CD4-positive, alpha-beta T cell treated with Interleukin-10 for 1 hour (primary cell): Measurements from ENCODE around the gene FUZ.
"Not testable (repeated sequence)": the region's sequence is repeated elsewhere in the genome, so short reads cannot be mapped to it uniquely, and the experiment has no call there.

Source experiments
- DNase-seq: peaks from one replicate; pipeline ENCODE4 v3.0.0-alpha.2; 2020

FUZ gene

DNA sequence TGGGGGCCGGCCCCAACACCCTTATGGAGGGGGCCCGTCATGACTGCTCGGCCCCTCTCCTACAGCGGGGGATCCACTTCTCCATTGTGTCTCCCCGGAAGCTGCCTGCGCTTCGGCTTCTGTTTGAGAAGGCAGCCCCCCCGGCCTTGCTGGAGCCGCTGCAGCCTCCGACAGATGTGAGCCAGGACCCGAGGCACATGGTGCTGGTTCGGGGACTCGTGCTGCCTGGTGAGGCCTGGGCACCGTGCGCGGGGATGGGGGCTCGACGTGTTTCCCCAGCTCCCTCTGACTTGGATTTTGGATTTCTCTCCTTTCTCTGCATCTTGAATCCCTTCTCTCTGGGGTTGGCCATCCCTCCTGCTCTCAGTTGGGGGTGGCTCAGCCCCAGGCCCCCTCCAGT, 16.6 kb upstream of the FUZ start:
- no peak for DNase-seq

DNA sequence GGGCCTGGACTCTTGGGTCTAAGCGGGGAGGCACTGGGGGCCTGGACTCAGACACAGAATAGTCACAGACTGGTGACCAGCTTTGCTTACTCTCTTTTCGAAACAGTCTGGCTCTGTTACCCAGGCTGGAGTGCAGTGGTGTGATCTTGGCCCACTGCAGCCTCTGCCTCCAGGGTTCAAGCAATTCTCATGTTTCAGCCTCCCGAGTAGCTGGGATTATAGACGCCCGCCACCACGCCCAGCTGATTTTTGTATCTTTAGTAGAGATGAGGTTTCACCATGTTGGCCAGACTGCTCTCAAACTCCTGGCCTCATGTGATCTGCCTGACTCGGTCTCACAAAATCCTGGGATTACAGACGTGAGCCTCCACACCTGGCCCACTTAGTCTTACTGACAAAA, 16.1 kb upstream of the FUZ start:
- DNase-seq, result no peak

DNA sequence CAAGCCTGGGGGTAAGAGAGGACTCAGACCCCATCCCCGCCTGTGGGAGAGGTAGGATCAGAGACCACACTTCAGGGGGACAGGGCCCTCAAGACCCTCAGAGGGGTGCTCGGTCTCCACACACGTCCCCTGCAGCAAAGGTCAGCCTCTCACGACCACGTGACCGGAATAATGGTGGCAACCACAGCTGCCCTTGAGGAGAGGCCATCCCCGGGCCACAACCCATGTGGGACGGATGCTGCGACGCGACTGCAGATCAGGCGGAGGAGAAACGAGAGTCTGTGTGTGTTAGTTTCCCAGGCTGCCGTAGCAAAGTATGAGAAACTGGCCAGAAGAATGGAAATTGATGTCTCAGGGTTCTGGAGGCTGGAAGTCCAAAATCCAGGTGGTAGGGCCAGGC, 13.9 kb upstream of the FUZ start:
- DNase-seq, result no peak

DNA sequence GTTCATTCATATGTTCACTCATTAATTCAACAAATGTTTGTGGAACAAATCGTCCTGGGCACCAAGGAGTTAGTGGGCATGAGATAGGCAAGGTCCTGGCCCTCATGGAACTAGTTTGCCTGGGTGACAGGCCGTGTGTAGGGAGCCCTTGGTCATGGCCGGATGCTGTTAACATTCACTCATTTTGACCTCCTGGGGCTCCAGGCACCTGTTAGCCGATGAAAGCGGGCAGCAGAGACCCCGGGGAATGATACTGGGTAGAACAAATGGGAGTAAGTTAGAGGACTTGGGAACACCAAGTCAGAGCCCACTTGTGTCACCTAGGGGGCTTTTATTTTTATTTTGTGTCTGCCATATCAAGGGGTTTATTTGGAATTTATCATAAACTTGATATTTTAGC, 11.6 kb upstream of the FUZ start:
- DNase-seq, result no peak

DNA sequence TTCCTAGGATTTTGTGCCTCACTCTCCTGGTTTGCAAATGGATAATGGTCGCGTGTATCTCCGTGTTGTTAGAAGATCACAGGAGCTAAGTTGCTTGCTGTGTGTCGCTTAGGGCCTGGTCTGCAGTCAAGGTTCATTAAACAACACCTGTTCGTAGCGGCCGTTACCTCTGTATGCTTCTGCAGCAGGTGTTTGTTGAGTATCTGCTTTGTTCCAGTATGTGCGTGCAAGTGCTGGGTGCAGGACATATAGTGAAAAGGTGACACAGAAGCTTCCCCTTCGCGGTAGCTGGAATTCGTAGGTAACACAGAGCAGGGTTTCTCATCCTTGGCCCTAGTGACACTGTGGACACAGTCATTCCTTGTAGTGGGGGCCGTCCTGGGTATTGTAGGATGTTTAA, 10.4 kb upstream of the FUZ start:
- no peak for DNase-seq

DNA sequence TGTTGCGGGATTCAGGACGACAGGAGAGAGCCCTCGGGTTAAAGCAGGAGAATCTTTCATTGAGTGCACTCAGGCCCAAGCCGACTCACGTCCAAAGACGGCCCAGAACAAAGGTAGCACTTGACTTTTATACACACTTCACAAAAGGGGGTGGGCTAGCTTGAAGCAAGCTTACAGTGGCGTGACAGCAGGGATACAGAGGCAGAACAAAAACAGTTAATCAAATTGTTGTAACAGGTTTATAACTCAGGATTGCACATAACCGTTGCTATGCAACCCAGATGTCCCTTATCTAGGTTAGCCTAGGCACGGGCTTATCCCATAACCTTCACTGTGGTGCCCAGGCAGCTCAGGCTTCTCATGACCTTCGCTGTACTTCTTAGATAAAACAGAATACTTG, 7.0 kb upstream of the FUZ start:
- no peak for DNase-seq

DNA sequence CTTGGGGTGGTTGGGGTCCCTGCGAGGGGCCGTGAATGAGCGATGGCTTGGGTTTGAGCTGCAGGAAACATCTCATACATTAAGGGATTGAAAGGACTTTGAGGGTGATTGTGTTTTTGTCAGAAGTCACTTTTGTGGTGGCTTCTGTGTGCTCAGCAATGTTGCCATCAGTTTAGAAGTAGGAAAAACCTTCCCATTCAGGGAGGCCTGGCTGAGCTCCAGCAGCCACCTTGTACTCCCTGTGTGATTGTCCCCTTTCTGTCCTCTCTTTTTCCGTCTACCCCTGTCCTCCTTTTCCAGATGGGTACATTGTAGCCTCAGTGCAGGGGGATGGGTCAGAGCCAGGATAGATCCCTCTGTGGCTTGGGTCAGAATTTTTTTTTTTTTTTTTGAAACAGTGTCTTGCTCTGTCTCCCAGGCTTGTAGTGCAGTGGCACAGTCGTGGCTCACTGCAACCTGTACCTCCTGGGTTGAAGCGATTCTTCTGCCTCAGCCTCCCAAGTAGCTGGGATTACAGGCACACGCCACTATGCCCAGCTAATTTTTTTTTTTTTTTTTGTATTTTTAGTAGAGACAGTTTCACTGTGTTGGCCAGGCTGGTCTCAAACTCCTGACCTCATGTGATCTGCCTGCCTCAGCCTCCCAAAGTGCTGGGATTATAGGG, 6.5 kb upstream of the FUZ start:
- DNase-seq, result not testable (repeated sequence)

DNA sequence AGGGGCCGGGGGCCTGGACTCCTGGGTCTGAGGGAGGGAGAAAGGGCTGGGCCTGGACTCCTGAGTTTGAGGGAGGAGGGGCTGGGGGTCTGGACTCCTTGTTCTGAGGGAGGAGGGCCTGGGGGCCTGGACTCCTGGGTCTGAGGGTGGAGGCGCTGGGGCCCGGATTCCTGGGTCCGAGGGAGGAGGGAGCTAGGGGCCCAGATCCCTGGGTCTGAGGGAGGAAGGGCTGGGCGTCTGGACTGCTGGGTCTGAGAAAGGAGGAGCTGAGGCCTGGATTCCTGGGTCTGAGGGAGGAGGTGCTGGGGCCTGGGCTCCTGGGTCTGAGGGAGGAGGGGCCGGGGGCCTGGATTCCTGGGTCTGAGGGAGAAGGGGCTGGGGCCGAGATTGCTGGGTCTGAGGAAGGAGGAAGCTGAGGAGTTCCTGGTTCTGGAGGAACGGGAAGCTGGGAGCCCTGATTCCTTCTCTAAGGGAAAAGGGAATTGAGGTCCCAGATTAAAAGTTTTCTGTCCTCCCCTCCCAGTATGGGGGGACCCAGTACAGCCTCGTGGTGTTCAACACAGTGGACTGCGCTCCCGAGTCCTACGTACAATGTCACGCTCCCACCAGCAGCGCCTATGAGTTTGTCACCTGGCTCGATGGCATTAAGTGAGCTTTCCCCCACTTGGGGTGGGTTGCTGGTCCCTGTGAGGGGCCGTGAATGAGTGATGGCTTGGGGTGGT, 5.7 kb upstream of the FUZ start:
- DNase-seq, result no peak

DNA sequence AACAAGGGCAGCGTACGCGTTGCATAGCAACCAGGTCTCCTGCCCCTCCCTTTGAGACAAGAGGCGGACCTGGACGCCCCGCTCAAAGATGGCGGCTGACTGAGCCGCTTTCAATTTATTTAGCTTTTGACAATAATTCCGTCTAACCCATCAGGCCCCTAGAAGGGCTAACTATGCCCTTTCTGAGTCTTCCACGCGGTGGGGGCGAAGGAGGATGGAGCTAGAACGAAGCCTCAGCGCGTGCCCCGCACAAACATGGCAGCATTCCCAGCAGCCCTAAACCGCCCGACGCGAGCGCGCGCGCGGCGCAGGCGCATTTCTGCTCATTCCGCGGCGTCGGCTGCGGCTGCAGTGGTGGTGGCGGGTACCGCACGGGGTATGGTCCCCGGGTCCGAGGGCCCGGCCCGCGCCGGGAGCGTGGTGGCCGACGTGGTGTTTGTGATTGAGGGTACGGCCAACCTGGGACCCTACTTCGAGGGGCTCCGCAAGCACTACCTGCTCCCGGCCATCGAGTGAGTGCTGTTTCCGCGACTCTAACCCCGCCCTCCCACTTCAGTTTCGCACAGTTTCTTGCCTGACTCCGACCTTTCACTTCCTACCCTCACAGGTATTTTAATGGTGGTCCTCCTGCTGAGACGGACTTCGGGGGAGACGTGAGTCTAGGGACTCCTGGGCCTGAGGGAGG, 5.0 kb upstream of the FUZ start, which contains the start of gene MED25:
MED25 (plus strand) TSS at position 326 of the 685 bp plus-strand sequence; CDS start at position 379, 53 bp downstream.
- DNase-seq, result peak; percentile 91

DNA sequence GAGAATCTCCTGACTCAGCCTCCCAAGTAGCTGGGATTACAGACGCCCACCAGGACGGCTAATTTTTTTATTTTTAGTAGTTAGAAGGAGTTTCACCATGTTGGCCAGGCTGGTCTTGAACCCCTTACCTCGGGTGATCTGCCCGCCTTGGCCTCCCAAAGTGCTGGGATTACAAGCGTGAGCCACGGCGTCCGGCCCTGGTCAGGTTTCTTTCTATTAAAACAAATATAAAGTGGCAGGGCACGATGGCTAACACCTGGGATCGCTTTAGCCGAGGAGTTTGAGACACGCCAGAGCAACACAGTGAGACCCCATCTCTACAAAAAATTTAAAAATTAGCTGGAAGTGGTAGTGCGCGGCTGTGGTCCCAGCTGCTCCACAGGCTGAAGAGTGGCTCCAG, 3.5 kb upstream of the FUZ start:
- DNase-seq, result no peak

DNA sequence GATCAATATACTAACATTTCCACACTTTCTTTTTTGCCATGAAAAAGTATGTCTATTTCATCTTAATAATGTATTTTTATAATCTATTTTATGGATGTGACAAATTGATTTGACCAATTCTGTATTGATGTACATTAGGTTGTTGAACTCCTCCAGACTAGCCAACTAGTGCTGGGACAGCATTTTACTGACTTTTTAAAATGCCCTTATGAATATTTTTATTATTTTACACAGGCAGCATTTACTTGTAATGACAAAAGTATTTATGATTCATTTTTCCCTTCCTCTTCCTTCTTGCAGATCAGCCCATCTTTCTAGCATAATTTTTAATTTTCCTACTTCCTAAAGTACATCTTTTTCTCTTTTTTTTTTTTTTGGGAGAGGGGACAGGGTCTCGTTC, 918 bp upstream of the FUZ start:
- peak; percentile 28 for DNase-seq

DNA sequence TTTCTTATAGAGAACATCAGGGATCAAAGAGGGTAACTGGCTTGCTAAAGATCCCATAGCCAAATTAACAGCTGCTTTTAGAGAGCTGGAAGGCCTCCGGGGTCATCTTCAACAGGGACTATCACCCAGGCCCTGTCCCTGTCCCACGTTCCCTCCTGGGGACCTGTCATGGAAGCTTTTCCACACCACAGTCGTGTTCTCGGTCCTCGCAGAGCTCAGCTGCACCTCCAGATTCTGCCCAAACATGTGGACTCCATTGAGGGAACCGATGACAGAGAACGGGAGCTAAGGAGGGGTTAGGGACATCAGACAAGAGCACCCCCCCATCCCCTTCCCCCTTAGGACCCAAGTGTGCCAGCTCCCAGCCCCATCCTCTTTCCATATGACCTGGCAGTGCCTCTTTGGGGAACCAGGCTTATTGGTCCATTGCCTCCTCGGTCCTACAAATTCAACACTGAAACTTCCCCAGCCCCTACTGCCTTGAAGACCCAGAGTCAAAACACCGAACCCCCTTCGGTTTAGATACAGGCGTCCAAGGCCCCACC, 568 bp downstream of the FUZ start:
- no peak for DNase-seq

DNA sequence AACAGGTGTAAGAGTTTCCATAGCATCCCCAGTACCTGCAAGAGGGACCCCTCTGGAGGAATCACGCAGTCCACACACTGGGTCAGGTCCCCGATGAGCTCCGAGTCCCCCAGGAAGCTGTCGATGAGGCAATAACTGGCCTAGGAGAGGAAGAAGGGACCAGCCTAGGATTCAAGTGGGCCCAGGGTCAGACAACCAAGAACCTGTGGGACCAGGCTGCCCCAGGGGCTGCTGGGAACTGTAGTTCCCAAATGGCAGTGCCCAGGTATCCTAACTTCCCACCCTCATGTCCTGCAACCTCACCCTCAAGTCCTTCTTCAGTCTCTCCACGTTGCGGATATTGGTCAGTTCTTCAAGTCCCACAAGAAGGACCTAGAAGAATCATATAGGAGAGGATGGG, 1.8 kb downstream of the FUZ start:
- DNase-seq, result no peak

DNA sequence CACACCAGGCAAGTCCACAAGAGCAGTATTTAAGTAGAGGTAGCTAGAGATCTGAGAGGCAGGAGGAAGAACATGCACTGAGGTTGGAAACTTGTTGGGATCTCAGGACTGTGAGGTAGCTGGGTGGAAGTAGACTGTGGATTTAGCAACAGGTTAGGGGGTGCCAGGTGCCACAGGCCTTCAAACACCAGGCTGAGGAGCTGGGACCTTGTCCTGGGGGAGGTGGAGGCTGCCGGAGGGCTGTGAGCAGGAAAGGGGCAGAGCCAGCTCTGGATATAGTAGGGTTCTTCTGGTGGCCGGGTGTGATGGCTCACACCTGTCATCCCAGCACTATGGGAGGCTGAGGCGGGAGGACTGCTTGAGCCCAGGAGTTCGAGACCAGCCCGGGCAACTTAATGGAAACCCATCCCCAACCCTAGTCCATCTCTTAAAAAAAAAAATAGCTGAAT, 3.1 kb downstream of the FUZ start:
- DNase-seq, result no peak

DNA sequence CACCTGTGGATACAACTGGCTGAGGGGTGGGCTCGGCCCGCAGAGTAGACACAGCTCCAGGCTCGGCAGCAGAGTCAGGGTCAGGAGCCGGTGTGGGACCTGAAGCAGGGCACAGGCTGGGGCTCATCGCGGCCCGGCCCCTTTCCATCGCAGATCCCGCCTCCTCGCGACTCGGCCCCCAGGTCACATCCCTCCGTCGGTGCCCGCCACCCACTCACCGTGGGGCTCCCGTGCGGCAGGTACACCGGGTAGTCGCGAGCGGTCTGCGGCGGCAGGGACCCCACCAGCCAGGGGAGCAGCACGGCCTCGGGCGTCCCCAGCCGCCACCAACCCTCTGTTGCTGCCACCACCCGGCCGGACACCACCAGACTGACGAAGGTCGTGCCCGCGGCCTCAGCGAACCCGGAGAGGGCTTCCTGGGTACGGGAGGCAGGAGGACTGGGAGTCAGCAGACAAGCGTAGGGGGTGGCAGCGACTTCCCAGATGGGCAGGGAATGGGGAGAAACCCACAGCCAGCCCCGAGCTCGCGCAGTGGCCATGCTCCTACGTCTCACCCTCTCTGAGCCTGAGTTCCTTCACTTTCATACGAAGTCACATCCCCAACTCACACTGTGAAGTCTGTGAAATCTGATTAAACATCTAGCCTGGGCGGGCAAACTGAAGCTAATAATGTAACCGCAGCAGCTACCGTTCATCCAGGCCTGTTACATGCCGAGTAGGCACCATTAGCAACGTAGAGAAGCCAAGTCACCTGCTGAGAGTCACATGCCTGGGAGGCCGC, 3.7 kb downstream of the FUZ start:
- DNase-seq, result peak; percentile 68

DNA sequence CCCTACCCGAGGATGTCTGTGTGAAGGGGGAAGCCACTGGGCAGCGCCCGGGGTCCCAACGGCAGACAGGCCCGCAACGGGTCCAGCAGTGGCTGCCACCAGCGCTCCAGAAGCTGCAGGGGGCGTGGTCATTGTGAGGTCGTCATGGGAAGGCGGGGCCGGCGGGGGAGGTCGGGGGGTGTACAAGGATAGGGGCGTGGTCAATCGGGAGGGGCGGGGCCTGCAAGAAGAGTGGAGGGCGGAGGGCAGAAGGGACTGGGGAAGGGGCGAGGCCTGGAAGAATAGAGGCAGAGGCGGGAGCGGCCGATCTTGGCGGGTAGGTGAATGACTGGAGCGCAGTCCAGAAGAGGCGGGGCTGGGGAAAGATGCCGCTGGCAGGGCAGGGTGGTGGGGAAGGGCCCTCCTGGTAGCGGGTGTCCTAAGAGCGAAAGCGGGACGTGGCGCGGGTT, 4.4 kb downstream of the FUZ start:
- peak; percentile 92 for DNase-seq

DNA sequence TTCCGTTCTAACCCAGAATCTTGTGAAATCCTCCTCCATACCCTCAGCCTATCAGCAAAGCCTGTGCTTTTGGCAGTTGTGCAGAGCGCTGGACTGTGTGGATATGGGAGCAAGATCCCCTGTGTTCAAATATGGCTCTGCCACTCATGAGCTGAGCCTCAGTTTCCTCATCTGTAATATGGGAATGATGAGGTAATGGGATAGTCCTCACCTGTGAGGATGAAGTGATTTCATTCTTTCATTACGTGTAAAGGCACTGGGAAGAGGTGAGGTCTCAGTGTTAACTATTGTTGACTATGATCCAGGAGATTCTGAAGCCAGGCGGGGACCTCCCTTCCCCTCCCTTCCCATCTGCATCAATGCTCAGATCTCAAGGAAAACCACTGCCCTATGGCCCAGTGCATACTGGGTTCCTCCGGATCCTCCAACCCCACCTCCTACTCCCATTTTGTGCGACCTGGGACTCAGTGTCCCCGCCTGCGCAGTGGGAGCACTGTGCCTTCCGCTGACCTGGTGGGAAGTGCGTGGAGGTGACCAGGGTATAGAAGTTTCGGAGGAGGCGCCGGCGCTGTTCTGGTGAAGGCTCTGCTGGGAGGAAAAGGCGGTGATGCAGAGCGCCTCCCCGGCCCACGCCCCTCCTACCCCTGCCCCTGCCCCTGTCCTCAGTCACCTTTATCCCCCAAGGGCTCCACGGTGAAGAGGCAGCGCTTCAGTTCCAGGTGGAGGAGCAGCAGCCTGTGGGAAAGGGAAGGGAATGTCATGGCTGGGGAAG, 5.0 kb downstream of the FUZ start:
- no peak for DNase-seq

DNA sequence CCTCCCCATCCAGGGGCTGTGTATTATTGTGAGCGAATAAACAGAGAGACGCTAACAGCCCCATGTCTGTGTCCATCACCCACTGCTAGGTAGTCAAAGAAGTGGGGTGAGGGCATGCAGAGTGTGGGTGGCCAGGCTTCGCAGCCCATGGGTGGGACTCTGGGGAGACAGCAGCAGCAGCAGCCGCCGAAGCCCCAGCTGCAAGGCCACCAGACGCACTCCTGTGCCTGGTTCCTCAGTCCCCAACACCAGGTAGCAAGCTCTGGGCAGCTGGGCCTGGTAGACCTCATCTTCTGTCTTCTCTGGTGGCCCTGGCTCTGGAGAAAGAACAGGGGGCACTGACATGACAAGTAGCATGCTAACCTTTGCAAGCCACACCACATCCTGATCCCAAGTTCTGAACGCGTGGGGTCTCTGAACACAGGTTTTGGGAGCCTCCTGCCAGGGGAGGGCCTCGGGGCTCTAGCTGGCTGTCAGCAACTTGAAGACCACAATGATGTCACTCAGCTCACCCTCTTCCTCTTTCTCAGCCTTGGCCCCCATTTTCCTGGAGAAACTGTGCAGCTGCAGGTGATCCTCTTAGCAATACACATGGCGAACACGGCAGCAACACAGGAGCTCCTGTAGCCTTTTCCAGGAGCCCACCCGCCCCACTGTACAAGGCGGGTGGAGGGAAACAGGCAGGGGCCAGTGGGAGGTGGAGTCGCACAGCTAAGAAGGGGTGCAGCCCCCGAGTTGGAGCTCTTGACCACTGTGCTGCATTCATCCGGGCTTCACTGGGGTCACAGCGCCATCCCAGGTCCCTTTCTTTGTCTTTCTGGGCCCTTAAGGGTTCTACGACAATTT, 5.8 kb downstream of the FUZ start:
- DNase-seq, result no peak

DNA sequence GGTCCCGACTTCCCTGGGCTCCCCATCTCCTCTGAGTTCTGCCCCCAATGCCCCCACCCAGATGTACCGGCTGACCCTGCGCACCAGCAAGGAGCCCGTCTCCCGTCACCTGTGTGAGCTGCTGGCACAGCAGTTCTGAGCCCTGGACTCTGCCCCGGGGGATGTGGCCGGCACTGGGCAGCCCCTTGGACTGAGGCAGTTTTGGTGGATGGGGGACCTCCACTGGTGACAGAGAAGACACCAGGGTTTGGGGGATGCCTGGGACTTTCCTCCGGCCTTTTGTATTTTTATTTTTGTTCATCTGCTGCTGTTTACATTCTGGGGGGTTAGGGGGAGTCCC, 6.5 kb downstream of the FUZ start:
- DNase-seq, result no peak

DNA sequence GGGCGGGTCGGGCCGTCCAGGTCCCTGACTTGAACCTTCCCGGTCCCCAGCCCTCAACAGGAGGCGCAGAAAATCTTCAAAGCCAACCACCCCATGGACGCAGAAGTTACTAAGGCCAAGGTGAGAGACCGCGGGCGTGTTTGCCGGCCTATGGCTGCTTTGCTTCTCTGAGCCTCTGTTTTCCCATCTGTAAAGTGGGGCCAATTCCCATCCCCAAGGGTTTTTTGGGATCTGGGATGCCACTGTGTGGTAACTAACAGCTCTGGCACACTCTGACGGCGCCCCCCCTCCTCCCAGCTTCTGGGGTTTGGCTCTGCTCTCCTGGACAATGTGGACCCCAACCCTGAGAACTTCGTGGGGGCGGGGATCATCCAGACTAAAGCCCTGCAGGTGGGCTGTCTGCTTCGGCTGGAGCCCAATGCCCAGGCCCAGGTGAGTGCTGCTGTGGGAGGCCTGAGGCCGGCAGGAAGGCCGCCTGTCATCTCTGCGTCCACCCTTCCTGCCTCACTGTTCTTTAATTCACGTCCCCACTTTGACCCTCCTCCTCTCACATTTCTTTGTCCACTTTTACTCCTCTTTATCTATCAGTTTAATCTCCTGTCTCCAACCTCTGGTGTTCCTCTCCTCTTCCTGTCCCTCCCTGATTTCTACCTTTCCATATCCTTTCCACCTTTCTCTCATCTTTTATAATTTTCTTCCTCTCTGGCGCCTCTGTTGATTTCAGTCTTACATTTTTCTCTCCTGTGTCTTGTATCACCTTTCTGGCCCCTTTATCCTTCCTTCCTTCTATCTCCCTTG, 7.1 kb downstream of the FUZ start:
- DNase-seq, result no peak

DNA sequence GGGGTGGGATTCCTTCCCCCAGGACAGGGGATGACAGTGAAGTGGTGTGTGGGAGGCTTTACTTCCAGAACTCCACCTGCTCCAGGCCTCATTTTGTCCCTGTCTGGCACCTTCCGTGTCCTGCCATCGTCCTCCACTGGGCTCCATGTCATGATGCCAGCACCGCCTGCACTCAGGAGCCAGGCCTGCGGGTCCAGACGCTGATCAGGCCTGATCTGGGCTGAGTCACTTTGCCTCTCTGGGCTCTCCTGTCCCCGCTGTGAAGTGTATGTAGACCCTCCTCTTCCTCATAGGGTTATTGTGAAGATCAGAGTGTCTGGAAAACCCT, 9.6 kb downstream of the FUZ start:
- DNase-seq, result no peak
